ENCODE measurements around the gene PIGQ. TPM values are rescaled to one million over a fixed set of nuclear protein-coding genes. Genes with fewer than 3 reads are reported as not detected.

PIGQ gene
- total and polyA plus RNA-seq, 3 donors from 2014 or later: 80.5 to 123 (median 95.4) TPM

DNA sequence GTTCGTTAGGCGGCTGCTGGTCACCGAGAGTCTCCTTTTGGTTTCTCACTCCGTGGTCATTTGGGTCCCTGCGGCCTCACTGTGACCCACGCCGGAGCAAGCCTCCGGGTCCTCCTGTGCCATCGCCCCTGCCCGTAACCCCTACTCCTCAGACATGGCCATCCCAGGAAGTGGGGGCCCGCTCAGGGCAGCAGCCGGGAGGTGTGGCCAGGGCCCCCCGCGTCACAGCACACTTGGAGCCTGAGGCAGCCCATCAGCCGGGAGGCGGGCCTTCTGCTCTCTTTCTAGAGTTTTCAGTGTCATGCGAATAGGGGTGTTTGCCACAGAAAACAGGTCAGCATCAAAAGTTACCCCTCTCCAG lies 53.1 kb downstream of the PIGQ start:
- no peak overlapping the region for H3K4me3 ChIP-seq
- 94 to 97% methylated on average over 15 to 17 of the region's 17 CpGs for WGBS, 2 donors

DNA sequence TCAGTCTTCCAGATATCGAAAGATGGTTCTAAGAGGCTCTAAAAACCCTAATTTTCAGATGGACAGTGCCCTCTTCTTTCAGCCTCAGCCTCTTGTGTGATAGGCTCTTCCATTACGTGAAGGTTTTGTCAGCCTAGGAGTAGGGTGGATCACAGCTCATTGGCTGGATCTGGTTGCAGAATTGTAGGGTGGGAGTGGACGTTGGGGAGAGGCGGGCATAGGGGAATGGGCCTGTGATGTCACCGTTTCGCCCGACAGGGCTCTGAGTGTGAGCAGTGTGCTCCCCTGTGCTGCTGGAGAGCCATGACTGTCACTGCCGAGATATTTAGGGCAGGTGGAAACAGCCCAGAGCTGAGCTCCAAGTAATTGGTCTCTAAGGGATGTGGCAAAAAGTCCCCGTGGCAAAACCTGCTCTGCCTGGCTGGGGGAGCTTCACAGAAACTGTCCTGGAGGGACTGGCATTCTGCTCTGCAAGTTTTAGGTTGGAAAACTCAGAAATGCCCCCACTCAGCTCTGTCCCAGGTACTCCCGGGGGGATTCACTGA lies 54.8 kb downstream of the PIGQ start:
- Histone ChIP-seq H3K9me3 (no peaks in the 10 kb centered on the region), H3K27ac (no peak overlapping the region), H3K4me3 (no peak overlapping the region), H3K4me1 (peaks cover 5% of the 10 kb centered on the region), H3K27me3 (no peaks in the 10 kb centered on the region), H3K36me3 (ENCODE audit: low read depth, missing control alignments) (no peaks in the 10 kb centered on the region)
- no peak for TF ChIP-seq POLR2A (IDR thresholded peaks at IDR 0.05)
- TF ChIP-seq, protein P1, sequence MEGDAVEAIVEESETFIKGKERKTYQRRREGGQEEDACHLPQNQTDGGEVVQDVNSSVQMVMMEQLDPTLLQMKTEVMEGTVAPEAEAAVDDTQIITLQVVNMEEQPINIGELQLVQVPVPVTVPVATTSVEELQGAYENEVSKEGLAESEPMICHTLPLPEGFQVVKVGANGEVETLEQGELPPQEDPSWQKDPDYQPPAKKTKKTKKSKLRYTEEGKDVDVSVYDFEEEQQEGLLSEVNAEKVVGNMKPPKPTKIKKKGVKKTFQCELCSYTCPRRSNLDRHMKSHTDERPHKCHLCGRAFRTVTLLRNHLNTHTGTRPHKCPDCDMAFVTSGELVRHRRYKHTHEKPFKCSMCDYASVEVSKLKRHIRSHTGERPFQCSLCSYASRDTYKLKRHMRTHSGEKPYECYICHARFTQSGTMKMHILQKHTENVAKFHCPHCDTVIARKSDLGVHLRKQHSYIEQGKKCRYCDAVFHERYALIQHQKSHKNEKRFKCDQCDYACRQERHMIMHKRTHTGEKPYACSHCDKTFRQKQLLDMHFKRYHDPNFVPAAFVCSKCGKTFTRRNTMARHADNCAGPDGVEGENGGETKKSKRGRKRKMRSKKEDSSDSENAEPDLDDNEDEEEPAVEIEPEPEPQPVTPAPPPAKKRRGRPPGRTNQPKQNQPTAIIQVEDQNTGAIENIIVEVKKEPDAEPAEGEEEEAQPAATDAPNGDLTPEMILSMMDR (IDR thresholded peaks at IDR 0.05): no peak
- intact Hi-C loops (cut with DNase I; ENCODE audit: low total_unique reads): no loop called here
- DNase-seq: no peak
- WGBS, 2 donors: 86 to 87% methylated on average over 9 to 10 of the region's 10 CpGs

More for the DNA sequence above, 53.1 kb downstream of the PIGQ start:
- H3K9me3 ChIP-seq: no peaks in the 10 kb centered on the region
- no peak for DNase-seq
- no peak overlapping the region for H3K27ac ChIP-seq
- intact Hi-C loops (cut with DNase I; ENCODE audit: low total_unique reads): no loop called here
- H3K36me3 ChIP-seq (ENCODE audit: low read depth, missing control alignments): no peaks in the 10 kb centered on the region
- TF ChIP-seq, protein P1 (IDR thresholded peaks at IDR 0.05): no peak
- no peak for TF ChIP-seq POLR2A (IDR thresholded peaks at IDR 0.05)
- H3K4me1 ChIP-seq: peaks cover 4% of the 10 kb centered on the region
- H3K27me3 ChIP-seq: no peaks in the 10 kb centered on the region

DNA sequence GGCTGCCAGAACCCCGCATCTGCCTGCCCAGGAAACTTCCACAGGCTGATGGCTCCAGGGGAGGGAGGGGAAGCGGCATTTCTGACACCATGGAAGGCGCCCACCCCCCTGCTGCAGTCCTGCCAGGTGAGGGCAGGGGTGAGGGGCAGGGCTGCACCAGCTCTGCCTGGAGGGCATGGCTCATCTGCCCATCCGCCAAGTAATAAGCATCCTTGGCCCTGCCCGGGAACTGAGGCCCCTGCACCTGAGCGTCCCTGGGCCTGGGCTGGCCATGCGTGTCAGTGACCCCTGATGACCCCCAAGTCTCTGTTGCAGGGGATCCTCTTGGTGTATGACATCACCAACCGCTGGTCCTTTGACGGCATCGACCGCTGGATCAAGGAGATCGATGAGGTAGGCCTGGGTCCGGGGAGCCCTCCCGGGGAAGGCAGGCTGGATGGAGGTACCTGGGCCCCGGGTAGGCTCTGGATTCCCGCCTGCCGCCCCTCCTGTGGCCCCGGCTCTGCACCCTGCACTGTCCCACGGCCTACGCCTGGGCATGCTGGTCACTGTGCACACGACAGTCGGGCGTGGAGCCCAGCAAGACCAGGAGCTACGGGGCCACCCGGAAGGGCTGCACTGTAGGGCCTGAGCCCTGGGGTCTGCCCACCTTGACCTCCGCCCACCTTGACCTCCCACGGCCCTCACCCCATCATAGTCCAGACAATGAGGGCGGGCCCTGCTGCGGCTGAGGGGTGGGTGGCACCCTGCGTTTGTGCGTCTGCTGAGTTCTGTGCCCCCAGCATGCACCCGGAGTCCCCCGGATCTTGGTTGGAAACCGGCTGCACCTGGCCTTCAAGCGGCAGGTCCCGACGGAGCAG lies 55.6 kb downstream of the PIGQ start:
- no peak for DNase-seq
- WGBS, 2 donors: 93 to 96% methylated on average over 17 to 35 of the region's 37 CpGs
- H3K27me3 ChIP-seq: no peaks in the 10 kb centered on the region
- peaks cover 13% of the 10 kb centered on the region for H3K4me1 ChIP-seq
- intact Hi-C loops (cut with DNase I; ENCODE audit: low total_unique reads): no loop called here
- no peaks in the 10 kb centered on the region for H3K36me3 ChIP-seq (ENCODE audit: low read depth, missing control alignments)
- H3K27ac ChIP-seq: no peak overlapping the region
- H3K4me3 ChIP-seq: no peak overlapping the region
- TF ChIP-seq, protein P1 (IDR thresholded peaks at IDR 0.05): no peak
- no peak for TF ChIP-seq POLR2A (IDR thresholded peaks at IDR 0.05)
- H3K9me3 ChIP-seq: no peaks in the 10 kb centered on the region

DNA sequence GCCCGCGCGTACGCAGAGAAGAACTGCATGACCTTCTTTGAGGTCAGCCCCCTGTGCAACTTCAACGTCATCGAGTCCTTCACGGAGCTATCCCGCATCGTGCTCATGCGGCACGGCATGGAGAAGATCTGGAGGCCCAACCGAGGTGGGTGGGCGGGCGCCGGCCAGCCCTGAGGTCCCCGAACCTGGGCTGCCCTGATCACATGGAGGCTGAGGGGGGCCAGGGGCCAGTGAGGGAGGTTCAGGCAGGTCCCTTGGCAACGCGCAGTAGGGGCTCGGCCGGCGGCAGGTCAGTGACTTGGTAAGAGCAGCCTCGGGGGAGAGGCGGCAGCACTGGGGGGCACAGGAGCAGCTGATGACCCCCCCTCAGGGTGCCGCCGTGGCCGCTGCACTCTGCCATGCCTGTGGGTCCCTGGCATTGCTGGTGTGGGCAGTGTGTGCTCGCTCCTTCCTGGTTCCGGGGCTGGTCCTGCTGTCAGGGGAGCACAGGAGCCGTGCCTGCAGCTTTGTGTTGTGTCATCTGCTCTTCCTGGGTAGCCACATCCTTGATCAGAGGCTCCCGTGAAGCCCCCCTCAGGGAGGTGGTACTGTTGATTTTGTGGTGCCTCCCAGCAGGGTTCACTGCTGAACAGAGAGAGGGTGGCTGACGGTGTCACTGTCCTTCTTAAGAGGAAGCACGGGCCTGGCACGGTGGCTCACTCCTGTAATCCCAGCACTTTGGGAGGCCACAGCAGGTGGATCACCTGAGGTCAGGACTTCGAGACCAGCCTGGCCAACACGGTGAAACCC lies 56.4 kb downstream of the PIGQ start:
- WGBS, 2 donors: 93 to 95% methylated on average over 19 to 35 of the region's 35 CpGs
- H3K4me1 ChIP-seq: peaks cover 18% of the 10 kb centered on the region
- TF ChIP-seq POLR2A (IDR thresholded peaks at IDR 0.05): no peak
- TF ChIP-seq, protein P1 (IDR thresholded peaks at IDR 0.05): no peak
- H3K4me3 ChIP-seq: no peak overlapping the region
- no peak overlapping the region for H3K27ac ChIP-seq
- DNase-seq: no peak
- H3K27me3 ChIP-seq: no peaks in the 10 kb centered on the region
- H3K36me3 ChIP-seq (ENCODE audit: low read depth, missing control alignments): no peaks in the 10 kb centered on the region
- intact Hi-C loops (cut with DNase I; ENCODE audit: low total_unique reads): no loop called here
- H3K9me3 ChIP-seq: no peaks in the 10 kb centered on the region

Measured in testis (tissue), 3 donors.